Fibroblast of skin of right biceps (primary cell): ENCODE results near the gene HRNR.
"Not testable (repeated sequence)": the region's sequence is repeated elsewhere in the genome, so short reads cannot be mapped to it uniquely, and the experiment has no call there.

ENCODE experiments used
- DNase-seq: peaks from one replicate; pipeline ENCODE4 v3.0.0-alpha.2; 2013

The HRNR gene

DNA sequence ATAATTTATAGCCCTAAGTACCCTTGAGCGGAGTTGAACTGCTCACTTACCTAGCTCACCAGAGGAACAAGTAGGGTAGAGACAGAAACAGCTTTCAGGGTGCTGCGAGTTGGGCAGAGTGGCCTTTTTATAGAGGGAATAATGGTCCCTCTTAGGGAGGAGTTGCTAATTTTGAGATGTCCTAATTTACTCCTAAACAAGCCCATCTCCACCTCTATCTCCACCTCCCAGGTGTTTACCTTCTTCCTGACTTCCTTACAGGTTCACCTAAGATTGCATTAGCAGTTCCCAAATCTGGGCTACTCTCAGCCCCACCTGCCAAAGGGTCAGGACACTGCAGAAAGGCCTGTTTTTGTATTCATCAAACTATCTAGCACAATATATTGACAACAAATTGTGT, at the start of gene HRNR:
Gene HRNR (minus strand): TSS at position 101 of the 400 bp plus-strand sequence. CDS start 940 bp downstream, outside the sequence.
- no peak for DNase-seq

DNA sequence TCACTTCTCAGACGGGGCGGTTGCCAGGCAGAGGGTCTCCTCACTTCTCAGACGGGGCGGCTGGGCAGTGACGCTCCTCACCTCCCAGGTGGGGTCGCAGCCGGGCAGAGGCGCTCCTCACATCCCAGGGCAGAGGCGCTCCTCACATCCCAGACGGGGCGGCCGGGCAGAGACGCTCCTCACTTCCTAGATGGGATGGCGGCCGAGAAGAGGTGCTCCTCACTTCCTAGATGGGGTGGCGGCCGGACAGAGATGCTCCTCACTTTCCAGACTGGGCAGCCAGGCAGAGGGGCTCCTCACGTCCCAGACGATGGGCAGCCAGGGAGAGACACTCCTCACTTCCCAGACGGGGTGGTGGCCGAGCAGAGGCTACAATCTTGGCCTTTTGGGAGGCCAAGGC, 32.4 kb upstream of the HRNR start:
- DNase-seq = not testable (repeated sequence)

DNA sequence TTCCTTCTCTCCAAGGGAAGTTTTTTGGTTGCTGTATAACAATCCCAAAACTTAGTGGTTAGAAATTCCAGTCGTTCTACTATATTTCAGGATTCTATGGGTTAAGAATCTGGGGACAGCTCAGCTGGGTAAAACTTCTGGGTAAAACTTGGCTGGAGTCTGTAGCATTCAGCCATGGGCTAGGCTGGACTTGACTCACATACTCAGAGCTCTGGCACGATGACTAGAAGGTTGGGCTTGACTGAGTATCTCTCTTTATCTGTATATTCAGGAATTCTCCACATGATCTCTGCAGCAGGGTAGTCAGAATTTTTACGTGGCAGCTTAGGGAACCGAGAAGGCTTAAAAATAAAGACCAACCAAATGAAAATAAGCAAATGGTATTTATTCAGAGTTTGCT, 28.2 kb upstream of the HRNR start:
- no peak for DNase-seq

DNA sequence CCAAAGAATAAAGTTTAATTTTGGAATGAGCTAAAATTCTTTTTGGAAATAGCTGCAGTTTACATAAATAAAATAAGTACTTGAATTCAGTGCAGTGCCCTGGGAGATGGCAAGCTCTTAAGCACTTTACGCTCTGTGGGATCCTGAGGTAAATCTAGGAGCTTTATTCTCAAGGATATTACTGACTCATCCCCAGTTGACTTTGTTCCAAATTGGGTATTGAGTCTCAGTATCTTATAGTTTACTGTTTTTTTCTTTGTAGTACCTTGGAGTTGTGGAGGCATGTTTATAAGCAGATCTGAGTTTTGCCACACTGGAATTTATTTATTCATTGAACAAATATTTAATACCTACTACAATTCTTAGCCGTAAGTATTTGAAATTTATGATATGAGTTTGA, 27.4 kb upstream of the HRNR start:
- DNase-seq = no peak

DNA sequence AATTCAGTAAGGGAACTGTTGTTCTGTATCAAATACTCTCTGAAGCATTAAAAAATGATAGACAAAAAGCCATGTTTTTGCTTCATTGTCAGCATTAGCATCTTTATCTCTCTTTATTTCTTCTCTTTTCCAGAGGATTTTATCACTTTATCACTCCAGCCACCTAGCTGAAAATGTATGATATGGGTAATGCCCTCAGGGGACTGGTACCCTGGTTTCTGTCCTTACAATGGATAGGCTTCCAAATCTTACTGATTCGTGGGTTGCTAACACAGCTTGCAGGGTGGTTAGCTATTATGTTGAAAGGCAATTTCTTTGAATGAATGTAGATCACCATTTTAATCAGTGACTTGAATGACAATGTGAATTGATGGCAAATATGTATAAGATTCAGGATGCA, 23.3 kb upstream of the HRNR start:
- DNase-seq = no peak

DNA sequence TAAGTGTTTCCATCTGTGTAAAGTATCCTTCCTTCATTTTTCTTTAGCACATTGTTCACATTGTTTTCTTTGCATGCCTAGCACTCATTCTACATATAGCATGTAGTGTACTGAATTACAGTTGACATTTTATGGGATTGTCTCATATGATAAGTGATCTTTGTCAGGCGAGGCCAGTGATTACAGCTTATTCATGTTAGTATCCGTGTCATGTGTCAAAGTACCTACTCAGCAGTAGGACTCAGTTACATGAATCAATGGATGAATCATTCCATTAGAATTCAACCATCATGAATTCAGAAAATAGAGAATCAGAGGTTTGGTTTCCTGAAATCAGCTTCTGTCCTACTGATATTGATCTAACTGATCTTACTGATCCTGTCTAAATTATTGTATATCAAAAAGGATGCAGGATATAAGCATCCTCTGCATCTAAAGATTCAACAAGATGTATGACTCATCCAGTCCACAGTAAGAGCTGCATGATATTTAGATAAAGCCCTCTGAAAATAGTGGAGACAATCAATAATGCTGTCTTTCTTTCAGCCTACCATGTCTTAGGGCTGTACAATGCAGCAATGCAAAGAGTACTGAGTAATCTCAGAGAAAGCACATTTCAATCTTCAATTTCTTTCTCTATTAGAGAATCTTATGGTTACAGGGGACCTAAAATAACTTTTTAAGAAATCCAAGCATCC, 20.7 kb upstream of the HRNR start:
- peak; percentile 16 for DNase-seq

DNA sequence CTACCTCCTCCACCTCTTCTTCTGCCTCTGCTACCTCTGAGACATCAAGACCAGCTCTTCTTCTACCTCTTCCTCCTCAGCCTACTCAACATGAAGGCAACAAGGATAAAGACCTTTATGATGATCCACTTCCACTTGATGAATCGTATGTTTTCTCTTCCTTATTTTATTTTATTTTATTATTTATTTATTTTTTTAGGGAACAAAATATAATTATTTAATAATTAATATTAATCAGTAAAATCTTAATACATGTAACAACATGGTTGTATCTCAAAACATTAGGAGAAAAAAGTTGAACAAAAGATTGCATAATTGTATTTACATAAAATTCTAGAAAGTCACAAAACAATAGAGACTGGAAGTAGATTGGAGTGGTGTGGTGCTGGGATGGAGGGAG, 13.1 kb upstream of the HRNR start:
- DNase-seq = no peak

DNA sequence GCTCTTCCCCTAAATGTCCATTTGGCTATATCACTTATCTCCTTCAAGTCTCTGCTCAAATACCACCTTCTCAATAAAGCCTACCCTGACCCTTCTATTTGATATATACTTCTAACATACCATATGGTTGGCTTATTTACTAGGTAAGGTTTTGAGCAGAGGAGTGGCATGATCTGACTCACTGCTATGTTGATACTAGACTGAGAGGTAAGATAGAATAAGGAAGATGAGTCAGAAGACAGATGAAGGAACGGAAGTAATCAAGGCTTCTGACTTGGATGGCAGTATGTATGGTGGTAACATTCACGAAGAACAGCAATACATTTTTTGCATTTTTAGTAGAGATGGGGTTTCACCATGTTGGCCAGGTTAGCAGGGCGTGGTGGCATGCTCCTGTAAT, 4.8 kb upstream of the HRNR start:
- no peak for DNase-seq

DNA sequence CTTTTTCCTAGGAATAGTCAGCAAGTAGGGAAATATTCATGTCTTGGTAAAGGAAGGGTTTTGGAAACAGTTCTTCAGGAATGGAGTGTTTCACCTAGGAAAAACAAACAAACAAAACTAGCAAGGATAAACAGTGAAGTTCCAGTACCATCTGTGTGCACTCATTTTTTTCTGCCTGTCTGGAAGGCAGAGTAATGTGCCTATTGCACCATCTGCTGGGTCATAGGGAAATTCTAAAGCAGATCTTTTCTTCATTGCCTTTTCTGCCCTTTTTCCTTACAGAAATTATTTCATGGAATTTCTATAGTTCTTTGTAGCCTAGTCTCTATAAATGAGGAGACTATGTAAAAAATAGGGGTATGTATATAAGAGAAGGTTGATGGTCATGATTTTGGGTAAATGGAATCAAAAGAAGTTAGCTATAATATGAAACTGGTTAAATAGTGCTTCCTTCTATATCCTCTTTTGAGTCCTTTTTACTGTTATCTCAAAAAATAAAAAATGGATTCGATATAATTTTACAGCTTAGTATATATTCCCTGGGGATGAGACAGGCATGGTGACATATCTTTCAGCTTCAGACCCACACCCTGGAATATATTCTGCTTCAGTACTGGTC, 3.4 kb upstream of the HRNR start:
- no peak for DNase-seq

DNA sequence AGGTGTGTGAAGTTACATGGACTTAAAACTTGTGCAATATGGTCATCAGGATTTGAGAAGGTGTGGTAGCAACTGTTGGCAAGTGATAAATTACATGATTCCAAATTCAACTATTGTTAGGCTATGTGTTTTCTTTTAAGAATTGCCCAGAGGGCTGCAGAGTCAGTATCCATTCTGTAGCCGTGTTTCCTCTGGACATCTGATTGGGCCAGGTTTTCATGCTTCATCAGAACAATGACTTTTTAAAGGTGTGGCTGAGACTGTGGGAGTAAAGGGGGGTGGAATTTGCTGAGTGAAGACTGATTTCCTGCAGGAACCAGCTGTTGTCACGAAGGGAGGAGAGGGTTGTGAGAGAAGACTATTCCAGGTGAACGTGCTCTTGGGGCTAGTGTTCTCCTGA, 1.7 kb upstream of the HRNR start:
- no peak for DNase-seq

DNA sequence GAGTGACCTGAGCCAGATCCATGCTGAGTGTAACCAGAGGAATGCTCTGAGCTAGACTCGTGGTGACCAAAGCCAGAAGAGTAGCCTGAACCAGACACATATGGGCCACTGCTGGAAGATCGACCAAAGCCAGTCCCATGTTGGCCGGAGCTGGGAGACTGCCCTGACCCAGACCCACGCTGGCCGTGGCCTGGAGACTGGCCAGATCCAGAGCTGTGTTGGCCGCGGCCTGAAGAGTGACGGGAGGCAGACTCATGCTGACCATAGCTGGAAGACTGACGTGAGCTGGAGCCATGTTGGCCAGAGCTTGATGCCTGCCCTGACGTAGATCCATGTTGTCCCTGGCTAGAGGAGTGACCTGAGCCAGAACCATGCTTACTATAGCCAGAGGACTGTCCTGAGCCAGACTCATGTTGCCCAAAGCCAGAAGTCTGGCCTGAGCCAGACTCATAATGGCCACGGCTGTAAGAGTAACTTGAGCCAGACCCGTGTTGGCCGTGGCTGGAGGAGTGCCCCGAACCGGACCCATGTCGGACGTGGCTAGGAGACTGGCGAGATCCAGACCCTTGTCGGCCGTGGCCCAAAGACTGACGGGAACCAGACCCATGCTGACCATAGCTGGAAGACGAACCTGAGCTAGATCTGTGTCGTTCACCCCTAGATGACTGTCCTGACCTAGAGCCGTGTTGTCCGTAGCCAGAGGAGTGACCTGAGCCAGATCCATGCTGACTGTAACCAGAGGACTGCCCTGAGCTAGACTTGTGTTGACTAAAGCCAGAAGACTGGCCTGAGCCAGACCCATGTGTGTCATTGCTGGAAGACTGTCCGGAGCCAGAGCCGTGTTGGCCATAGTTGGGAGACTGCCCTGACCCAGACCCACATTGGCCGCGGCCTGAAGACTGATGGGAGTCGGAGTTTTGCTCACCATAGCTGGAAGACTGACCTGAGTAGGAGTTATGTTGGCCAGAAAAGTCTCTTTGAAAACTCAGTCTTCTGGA, 3.5 kb downstream of the HRNR start:
- no peak for DNase-seq

DNA sequence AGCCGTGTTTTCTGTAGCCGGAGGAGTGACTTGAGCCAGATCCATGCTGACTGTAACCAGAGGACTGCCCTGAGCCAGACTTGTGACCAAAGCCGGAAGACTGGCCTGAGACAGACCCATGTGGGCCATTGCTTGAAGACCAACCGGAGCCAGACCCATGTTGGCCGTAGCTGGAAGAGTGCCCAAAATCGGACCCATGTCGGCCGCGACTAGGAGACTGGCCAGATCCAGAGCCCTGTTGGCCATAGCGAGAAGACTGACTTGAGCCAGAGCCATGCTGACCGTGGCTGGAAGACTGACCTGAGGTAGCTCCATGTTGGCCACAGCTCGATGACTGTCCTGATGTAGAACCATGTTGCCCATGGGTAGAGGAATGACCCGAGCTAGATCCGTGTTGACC, 4.6 kb downstream of the HRNR start:
- not testable (repeated sequence) for DNase-seq

DNA sequence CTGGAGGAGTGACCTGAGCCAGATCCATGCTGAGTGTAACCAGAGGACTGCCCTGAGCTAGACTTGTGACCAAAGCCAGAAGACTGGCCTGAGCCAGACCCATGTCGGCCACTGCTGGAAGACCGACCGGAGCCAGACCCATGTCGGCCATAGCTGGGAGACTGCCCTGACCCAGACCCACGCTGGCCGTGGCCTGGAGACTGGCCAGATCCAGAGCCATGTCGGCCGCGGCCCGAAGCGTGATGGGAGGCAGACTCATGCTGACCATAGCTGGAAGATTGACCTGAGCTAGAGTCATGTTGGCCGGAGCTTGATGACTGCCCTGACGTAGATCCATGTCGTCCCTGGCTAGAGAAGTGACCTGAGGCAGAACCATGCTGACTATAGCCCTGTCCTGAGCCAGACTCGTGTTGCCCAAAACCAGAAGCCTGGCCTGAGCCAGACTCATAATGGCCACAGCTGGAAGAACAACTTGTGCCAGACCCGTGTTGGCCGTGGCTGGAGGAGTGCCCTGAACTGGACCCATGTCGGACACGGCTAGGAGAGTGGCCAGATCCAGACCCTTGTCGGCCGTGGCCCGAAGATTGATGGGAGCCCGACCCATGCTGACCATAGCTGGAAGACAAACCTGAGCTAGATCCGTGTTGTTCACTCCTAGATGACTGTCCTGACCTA, 5.1 kb downstream of the HRNR start:
- DNase-seq = no peak

DNA sequence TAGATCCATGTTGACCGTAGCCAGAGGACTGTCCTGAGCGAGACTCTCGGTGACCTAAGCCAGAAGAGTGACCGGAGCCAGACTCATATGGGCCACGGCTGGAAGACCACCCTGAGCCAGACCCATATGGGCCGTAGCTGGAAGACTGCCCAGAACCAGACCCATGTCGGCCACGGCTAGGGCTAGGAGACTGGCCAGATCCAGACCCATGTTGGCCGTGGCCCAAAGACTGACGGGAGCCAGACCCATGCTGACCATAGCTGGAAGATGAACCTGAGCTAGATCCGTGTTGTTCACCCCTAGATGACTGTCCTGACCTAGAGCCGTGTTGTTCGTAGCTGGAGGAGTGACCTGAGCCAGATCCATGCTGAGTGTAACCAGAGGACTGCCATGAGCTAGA, 8.4 kb downstream of the HRNR start:
- not testable (repeated sequence) for DNase-seq

DNA sequence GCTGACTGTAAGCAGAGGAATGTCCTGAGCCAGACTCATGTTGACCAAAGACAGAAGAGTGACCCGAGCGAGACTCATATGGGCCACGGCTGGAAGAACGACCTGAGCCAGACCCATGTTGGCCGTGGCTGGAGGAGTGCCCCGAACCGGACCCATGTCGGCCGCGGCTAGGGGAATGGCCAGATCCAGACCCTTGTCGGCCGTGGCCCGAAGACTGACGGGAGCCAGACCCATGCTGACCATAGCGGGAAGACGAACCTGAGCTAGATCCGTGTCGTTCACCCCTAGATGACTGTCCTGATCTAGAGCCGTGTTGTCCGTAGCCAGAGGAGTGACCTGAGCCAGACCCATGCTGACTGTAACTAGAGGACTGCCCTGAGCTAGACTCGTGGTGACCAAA, 9.1 kb downstream of the HRNR start:
- not testable (repeated sequence) for DNase-seq

DNA sequence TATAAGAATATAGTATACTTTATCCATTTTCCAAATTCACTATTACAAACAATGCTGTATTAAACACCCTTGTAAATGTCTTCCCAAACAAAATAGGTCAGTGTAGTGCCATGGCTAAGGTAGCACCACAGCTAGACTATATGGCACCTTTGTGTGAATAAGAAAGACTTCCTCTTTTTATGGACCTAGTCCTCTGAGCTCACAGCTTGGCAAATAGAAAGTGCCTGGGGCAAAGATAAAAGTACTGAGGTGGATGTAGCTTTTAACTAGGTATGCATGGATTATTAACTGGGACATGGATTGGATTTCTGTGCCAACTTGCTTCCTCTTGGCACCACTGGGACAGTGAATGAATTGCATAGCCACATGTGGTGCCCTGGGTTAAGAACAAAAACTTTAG, 25.0 kb downstream of the HRNR start:
- no peak for DNase-seq

DNA sequence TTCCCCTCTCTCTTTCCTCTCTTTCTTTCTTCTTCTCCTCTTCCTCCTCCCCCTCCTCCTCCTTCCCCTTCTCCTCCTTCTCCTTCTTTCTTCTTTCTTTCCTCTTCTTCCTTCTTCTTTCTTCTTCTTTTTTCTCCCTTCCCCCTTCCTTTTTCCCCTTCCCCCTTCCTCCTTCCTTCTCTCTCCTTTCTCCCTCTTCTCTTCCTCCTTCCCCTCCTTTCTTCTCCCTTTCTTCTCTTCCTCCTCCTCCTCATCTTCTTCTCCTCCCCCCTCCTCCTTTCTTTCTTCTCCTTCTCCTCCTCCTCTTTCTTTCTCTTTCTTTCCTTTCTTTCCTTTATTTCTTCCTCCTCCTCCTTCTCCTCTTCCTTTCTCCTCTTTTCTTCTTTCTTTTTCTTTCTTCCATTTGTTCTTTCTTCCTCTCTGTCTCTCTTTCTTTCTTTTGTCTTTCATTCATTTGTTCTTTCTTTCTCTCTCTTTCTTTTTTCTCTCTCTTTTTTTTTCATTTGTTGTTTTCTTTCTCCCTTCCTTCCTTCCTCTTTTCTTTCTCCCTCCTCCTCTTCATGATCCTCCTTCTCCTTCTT, 26.5 kb downstream of the HRNR start:
- no peak for DNase-seq

DNA sequence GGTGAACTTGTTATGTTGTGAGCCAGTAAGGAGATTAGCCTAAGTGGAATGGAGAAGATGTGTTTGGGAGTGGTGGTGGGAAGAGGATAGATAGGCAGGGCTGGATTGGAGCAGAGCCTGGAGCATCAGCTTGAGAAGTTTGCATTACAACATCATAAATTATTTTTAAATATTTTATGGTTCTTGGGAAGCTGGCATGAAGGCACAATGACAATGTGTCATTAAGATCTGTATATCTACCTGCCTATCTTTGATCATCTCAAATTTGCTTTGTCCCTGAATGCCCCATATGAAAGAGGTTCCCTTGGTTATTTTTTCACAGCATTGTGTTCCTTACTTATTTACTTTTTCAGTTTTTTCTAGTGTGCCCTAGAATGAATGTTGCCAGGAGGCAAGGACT, 32.3 kb downstream of the HRNR start:
- DNase-seq = no peak

DNA sequence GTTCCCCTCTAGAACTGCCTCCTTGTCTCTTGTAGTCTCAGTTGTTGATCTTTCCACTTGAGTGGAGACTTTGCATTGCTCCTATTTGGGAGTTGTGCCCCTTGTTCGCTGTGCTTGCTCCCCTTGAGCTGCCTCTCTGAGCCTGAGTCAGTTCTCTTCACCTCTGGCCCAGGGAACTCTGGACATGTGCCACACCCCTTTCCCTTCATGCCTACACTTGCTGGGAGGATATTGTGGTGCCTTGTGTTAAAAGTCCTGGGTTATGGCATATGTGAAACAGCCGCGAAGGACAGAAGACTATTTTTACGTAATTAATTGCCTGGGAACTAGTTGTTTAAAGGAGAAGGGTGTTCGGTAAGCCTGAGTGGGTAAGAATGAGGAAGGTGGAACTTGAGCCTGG, 32.7 kb downstream of the HRNR start:
- DNase-seq = no peak

DNA sequence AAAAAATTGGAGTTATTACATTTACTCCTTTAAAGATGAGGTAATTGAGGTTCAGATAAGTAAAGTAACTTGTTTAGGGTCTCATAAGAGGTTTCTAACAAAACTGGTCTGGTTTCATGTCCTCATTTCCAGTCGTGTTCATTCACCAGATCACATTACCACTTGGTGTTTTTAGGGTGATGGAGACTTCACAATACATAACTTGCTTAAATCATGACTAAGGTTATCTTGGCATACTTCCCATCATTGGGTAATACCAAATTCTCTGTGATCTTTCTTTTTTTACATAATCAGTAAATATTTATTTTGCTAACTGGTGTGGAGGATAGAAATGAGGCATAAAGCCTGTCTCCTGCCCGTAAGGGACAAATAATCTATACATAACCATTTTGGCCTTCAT, 33.4 kb downstream of the HRNR start:
- DNase-seq = no peak

DNA sequence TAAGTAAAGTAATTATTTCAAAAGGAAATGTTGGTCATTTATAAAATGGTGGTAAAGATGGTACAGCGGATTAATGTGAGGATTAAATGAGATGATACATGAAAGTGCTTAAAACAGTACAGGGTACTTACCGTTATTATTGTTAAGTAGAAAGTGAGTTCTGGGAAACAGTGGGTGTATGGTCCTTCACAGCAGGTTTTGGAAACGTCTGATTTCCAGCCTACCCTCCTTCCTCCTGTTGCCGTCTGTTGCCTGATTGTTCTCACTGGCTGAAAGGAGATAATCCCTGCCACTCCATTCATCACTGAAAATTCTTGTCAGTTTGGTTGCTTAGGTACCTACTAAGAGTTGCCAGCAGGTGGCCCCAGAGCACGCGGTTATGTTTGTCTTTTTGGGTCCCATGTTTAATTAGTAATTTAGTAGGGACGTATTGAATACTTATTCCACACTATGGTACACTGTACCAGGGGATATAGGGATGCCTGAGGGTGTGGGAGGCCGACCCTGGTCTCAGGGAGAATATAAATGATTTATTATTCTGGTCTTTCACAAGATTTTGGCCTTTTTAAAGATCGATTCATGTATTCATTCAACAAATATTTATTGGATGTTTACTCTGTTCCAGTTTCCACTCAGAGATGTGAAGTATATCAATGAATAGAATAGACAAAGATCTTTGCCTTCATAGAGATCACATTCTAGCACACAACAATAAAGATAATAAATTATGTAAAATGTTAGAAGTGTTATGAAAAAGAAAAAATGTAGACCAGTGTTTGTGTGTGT, 34.1 kb downstream of the HRNR start:
- peak; percentile 53 for DNase-seq
